ENCODE data around the gene IFNA4.

IFNA4 gene

GRCh38 chr9:21165516-21165915 lies 21.9 kb downstream of the IFNA4 start:
- DNase-seq = no peak

GRCh38 chr9:21160178-21160577 lies 27.2 kb downstream of the IFNA4 start:
- no peak for DNase-seq

GRCh38 chr9:21155501-21155900 lies 31.9 kb downstream of the IFNA4 start:
- no peak for DNase-seq

DNA sequence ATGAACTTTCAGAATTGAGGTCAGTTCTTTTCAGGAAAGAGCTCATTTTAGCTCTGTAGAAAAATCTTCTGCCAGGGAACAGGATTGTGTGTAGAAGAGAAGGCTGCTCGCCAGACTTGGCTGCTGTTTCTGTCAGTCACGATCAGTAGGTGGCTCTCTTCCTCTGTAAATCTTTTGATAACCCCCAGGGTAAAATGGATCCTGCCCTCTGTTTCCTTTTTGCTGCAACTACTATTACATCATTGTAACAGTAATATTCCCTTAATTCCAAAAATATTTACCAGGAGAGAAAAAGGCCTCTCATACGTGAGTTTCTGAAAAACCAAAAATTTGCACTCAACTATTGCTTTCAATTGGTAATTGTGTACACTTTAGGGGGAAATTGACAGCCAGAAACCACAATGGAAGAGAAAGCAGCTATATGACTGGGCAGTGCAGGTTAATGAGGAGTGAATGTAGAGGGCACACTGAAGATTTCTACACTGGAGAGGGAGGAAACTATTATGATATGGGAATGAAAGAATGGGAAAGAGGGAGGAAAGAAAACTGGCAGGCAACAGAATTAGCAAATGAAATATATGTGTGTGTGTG lies 33.3 kb downstream of the IFNA4 start:
- peak; percentile 32 for DNase-seq

DNA sequence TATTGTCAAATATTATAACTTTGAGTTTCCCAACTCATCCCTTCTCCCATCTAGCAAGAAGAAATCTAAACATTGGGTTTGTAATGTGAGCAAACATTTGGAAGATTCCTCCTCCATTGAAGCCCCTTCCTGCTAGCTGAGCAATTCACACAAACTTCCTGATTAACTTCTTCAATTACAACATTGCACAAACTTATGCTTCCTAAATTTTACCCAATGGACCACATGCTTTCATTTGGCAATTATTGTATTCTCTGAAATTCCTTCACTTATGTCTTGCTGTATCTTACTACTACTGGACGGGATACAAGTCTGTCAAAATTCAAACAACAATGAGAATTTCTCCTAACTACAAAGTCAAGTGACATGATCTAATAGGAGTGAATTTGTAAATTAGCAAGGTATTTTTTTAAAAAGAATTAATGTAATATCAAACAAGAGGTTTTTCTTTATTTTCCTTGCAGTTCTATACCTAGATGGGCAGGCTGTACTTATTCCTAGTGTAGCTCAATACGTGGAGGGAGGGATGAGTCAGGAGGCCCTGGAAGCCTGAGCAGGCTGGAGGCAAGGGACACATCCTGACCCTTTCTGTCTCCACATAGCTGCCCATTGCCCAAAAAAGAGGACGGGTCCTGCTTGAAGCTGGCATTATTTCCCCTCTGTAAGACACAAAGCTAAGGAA lies 33.9 kb downstream of the IFNA4 start:
- peak; percentile 32 for DNase-seq

- DNase-seq = no peak
Measured at GRCh38 chr9:21144603-21145002, 42.8 kb downstream of the IFNA4 start.

- no peak for DNase-seq
Measured at GRCh38 chr9:21141427-21141882, 45.9 kb downstream of the IFNA4 start, which contains the start of gene IFNW1. TSS of gene IFNW1 (minus strand) at chr9:21141832. CDS start at chr9:21141570, 262 bp downstream.

GRCh38 chr9:21137020-21137419 lies 50.4 kb downstream of the IFNA4 start:
- no peak for DNase-seq
